Hematopoietic multipotent progenitor cell treated with erythropoietin and hydrocortisone succinate and interleukin-3 and kit ligand, for 17 days (in vitro differentiated cells): ENCODE measurements around the gene COTL1.
"Not testable (repeated sequence)": the region's sequence is repeated elsewhere in the genome, so short reads cannot be mapped to it uniquely, and the experiment has no call there.

ENCODE experiments used
- DNase-seq: peaks from one replicate; pipeline ENCODE4 v3.0.0-alpha.2; 2015; ENCODE audit warnings: low spot score

The COTL1 gene

GRCh38 chr16:84643180-84643583, 25.3 kb upstream of the COTL1 start:
- no peak for DNase-seq

GRCh38 chr16:84641643-84642358, 23.9 kb upstream of the COTL1 start:
- no peak for DNase-seq

GRCh38 chr16:84640145-84640544, 22.3 kb upstream of the COTL1 start:
- no peak for DNase-seq

- DNase-seq, result no peak
Measured at GRCh38 chr16:84638231-84638806, 20.4 kb upstream of the COTL1 start.

GRCh38 chr16:84637709-84638108, 19.8 kb upstream of the COTL1 start:
- DNase-seq, result no peak

- DNase-seq, result no peak
Measured at GRCh38 chr16:84635702-84636101, 17.8 kb upstream of the COTL1 start.

- DNase-seq, result no peak
Measured at GRCh38 chr16:84633622-84634021, 15.7 kb upstream of the COTL1 start.

- not testable (repeated sequence) for DNase-seq
Measured at GRCh38 chr16:84632862-84633261, 15.0 kb upstream of the COTL1 start.

- no peak for DNase-seq
Measured at GRCh38 chr16:84631886-84632285, 14.0 kb upstream of the COTL1 start.

GRCh38 chr16:84631153-84631466, 13.2 kb upstream of the COTL1 start:
- no peak for DNase-seq

- no peak for DNase-seq
Measured at GRCh38 chr16:84630446-84631152, 12.7 kb upstream of the COTL1 start.

- no peak for DNase-seq
Measured at GRCh38 chr16:84630009-84630408, 12.1 kb upstream of the COTL1 start.

GRCh38 chr16:84629580-84629979, 11.7 kb upstream of the COTL1 start:
- no peak for DNase-seq

GRCh38 chr16:84628226-84628731, 10.4 kb upstream of the COTL1 start:
- DNase-seq, result no peak

- no peak for DNase-seq
Measured at GRCh38 chr16:84625556-84625955, 7.7 kb upstream of the COTL1 start.

GRCh38 chr16:84620913-84621312, 3.0 kb upstream of the COTL1 start:
- not testable (repeated sequence) for DNase-seq

- no peak for DNase-seq
Measured at GRCh38 chr16:84618581-84619460, 943 bp upstream of the COTL1 start.

GRCh38 chr16:84617041-84617790, 662 bp downstream of the COTL1 start:
- no peak for DNase-seq

- no peak for DNase-seq
Measured at GRCh38 chr16:84616515-84616914, 1.4 kb downstream of the COTL1 start.

GRCh38 chr16:84614968-84615813, 2.7 kb downstream of the COTL1 start:
- DNase-seq, result no peak

- DNase-seq, result no peak
Measured at GRCh38 chr16:84614623-84614967, 3.3 kb downstream of the COTL1 start.
